SK-N-SH treated with all-trans-retinoic acid at 6 μM for 48 hours (cell line): Measurements from ENCODE around the gene COL7A1.

Source experiments
- ARNTL ChIP-seq: fragments of 450-650 bp; formaldehyde crosslinking; IDR thresholded peaks from 2 replicates; pipeline ENCODE4 v1.5.0; 2020; ENCODE audit warnings: low read depth, mild to moderate bottlenecking, moderate library complexity, borderline replicate concordance
- CSDC2 ChIP-seq: fragments of 250-450 bp; sonication (Bioruptor Pico); IDR thresholded peaks from 2 replicates; pipeline ENCODE4 v1.5.0; 2020; ENCODE audit warnings: mild to moderate bottlenecking, moderate library complexity
- PATZ1 ChIP-seq: fragments of 250-450 bp; sonication (Bioruptor Pico); IDR thresholded peaks from 2 replicates; pipeline ENCODE4 v1.8.0; 2020; ENCODE audit warnings: mild to moderate bottlenecking, moderate library complexity, borderline replicate concordance
- RARB ChIP-seq: fragments of 250-450 bp; sonication (Bioruptor Pico); IDR thresholded peaks from 2 replicates; pipeline ENCODE4 v1.8.0; 2021; ENCODE audit warnings: mild to moderate bottlenecking, moderate library complexity
- TCF4 ChIP-seq: fragments of 250-450 bp; sonication (Bioruptor Pico); IDR thresholded peaks from 2 replicates; pipeline ENCODE4 v1.8.0; 2021; ENCODE audit warnings: mild to moderate bottlenecking, moderate library complexity, borderline replicate concordance
- TOX ChIP-seq: fragments of 250-450 bp; sonication (Bioruptor Pico); IDR thresholded peaks from 2 replicates; pipeline ENCODE4 v1.8.0; 2021; ENCODE audit warnings: mild to moderate bottlenecking, moderate library complexity, borderline replicate concordance
- ZFP30 ChIP-seq: fragments of 450-650 bp; formaldehyde crosslinking; IDR thresholded peaks from 2 replicates; pipeline ENCODE4 v1.5.0; 2022; ENCODE audit warnings: mild to moderate bottlenecking, moderate library complexity
- ZNF565 ChIP-seq: fragments of 450-650 bp; formaldehyde crosslinking; conservative IDR thresholded peaks from 2 replicates; pipeline ENCODE4 v1.5.0; 2020; ENCODE audit warnings: low read depth, mild to moderate bottlenecking, moderate library complexity
- ZNF70 ChIP-seq: fragments of 450-650 bp; formaldehyde crosslinking; IDR thresholded peaks from 2 replicates; pipeline ENCODE4 v1.5.0; 2020; ENCODE audit warnings: mild to moderate bottlenecking, moderate library complexity
- ZNF8 ChIP-seq: fragments of 450-650 bp; formaldehyde crosslinking; IDR thresholded peaks from 2 replicates; pipeline ENCODE4 v1.5.0; 2020; ENCODE audit warnings: mild to moderate bottlenecking, moderate library complexity
- TF ChIP-seq, protein P1 (sequence below): fragments of 250-450 bp; sonication (Bioruptor Pico); IDR thresholded peaks from 2 replicates; pipeline ENCODE4 v1.8.0; 2021; ENCODE audit warnings: low read depth, mild to moderate bottlenecking, moderate library complexity, borderline replicate concordance
- TF ChIP-seq, protein P2 (sequence below): fragments of 250-450 bp; sonication (Bioruptor Pico); IDR thresholded peaks from 2 replicates; pipeline ENCODE4 v1.5.1; 2020; ENCODE audit warnings: low read depth, mild to moderate bottlenecking, moderate library complexity

- TF ChIP-seq, protein P1, sequence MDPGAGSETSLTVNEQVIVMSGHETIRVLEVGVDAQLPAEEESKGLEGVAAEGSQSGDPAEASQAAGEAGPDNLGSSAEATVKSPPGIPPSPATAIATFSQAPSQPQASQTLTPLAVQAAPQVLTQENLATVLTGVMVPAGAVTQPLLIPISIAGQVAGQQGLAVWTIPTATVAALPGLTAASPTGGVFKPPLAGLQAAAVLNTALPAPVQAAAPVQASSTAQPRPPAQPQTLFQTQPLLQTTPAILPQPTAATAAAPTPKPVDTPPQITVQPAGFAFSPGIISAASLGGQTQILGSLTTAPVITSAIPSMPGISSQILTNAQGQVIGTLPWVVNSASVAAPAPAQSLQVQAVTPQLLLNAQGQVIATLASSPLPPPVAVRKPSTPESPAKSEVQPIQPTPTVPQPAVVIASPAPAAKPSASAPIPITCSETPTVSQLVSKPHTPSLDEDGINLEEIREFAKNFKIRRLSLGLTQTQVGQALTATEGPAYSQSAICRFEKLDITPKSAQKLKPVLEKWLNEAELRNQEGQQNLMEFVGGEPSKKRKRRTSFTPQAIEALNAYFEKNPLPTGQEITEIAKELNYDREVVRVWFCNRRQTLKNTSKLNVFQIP, result no peak
- TF ChIP-seq TOX, result no peak
- no peak for TF ChIP-seq PATZ1
- TF ChIP-seq, protein P2, sequence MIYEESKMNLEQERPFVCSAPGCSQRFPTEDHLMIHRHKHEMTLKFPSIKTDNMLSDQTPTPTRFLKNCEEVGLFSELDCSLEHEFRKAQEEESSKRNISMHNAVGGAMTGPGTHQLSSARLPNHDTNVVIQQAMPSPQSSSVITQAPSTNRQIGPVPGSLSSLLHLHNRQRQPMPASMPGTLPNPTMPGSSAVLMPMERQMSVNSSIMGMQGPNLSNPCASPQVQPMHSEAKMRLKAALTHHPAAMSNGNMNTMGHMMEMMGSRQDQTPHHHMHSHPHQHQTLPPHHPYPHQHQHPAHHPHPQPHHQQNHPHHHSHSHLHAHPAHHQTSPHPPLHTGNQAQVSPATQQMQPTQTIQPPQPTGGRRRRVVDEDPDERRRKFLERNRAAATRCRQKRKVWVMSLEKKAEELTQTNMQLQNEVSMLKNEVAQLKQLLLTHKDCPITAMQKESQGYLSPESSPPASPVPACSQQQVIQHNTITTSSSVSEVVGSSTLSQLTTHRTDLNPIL, result no peak
- TF ChIP-seq ZNF8 (CRISPR knock-in tag), result no peak
- TF ChIP-seq ZNF70 (CRISPR knock-in tag), result no peak
- TF ChIP-seq RARB, result no peak
- TF ChIP-seq ARNTL (CRISPR knock-in tag), result no peak
- TF ChIP-seq ZNF565 (CRISPR knock-in tag), result no peak
- TF ChIP-seq CSDC2 (CRISPR knock-in tag), result no peak
- no peak for TF ChIP-seq ZFP30 (CRISPR knock-in tag)
- TF ChIP-seq TCF4 (CRISPR knock-in tag), result no peak
These were observed 26.3 kb upstream of the COL7A1 start, which contains the start of gene TMEM89 for GRCh38 chr3:48621461-48621869.
